ENCODE measurements around the gene OSBPL8.

OSBPL8 gene

DNA sequence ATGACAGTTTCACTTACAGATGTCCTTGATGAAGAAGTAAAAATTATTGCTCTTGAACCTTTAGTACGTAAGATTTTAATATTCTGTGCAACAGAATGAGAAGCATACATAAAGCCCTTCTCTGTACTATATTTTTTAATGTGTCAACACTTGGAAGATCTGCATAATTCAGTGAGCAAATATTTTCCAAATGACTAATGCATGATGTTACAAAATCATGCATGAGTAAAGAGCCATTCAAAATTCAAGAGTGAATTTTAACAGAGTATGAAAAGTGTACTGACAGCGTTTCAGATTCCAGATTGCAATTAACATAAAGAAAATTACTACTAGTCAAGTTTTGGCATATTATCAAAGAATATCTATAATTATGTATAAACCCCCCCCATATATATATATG is 110.0 kb downstream of the OSBPL8 start:
- H3K79me2 ChIP-seq (ENCODE audit: insufficient read depth, low read length): no peaks in the 10 kb centered on the region
- no peaks in the 10 kb centered on the region for H4K20me1 ChIP-seq (ENCODE audit: insufficient read depth, low read length)
- H3K4me2 ChIP-seq (ENCODE audit: low read length): no peak overlapping the region
- H3K9ac ChIP-seq (ENCODE audit: low read length): no peak overlapping the region
- no peaks in the 10 kb centered on the region for H3K9me2 ChIP-seq (ENCODE audit: low read depth, low read length)
- H3K4me1 ChIP-seq (ENCODE audit: insufficient read depth, low read length, severe bottlenecking): no peaks in the 10 kb centered on the region
- H3K4me3 ChIP-seq (ENCODE audit: low read depth, low read length, poor library complexity, severe bottlenecking): no peak overlapping the region
- H3K27ac ChIP-seq (ENCODE audit: low read depth, low read length, poor library complexity, severe bottlenecking): no peak overlapping the region
- TF ChIP-seq EZH2 (IDR thresholded peaks at IDR 0.05; ENCODE audit: borderline replicate concordance, low read length): no peak
- TF ChIP-seq, protein P1, sequence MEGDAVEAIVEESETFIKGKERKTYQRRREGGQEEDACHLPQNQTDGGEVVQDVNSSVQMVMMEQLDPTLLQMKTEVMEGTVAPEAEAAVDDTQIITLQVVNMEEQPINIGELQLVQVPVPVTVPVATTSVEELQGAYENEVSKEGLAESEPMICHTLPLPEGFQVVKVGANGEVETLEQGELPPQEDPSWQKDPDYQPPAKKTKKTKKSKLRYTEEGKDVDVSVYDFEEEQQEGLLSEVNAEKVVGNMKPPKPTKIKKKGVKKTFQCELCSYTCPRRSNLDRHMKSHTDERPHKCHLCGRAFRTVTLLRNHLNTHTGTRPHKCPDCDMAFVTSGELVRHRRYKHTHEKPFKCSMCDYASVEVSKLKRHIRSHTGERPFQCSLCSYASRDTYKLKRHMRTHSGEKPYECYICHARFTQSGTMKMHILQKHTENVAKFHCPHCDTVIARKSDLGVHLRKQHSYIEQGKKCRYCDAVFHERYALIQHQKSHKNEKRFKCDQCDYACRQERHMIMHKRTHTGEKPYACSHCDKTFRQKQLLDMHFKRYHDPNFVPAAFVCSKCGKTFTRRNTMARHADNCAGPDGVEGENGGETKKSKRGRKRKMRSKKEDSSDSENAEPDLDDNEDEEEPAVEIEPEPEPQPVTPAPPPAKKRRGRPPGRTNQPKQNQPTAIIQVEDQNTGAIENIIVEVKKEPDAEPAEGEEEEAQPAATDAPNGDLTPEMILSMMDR (IDR thresholded peaks at IDR 0.05; ENCODE audit: low read length): no peak
- H3K36me3 ChIP-seq (ENCODE audit: insufficient read depth, low read length): peaks cover 15% of the 10 kb centered on the region; the same call in 1 of the 2 replicates
- no peaks in the 10 kb centered on the region for H3K27me3 ChIP-seq (ENCODE audit: insufficient read depth, low read length)
- H2AFZ ChIP-seq (ENCODE audit: low read length): no peak overlapping the region
- no peaks in the 10 kb centered on the region for H3F3A ChIP-seq (ENCODE audit: insufficient read depth, low read length)
- H3K9me3 ChIP-seq (ENCODE audit: low read length): no peaks in the 10 kb centered on the region

- Histone ChIP-seq H3K4me2 (ENCODE audit: low read length) (no peak overlapping the region), H2AFZ (ENCODE audit: low read length) (no peak overlapping the region), H3K4me1 (ENCODE audit: insufficient read depth, low read length, severe bottlenecking) (no peaks in the 10 kb centered on the region), H3K79me2 (ENCODE audit: insufficient read depth, low read length) (no peaks in the 10 kb centered on the region), H4K20me1 (ENCODE audit: insufficient read depth, low read length) (no peaks in the 10 kb centered on the region), H3K27ac (ENCODE audit: low read depth, low read length, poor library complexity, severe bottlenecking) (no peak overlapping the region), H3F3A (ENCODE audit: insufficient read depth, low read length) (no peaks in the 10 kb centered on the region), H3K9ac (ENCODE audit: low read length) (no peak overlapping the region), H3K4me3 (ENCODE audit: low read depth, low read length, poor library complexity, severe bottlenecking) (no peak overlapping the region), H3K36me3 (ENCODE audit: insufficient read depth, low read length) (peaks cover 15% of the 10 kb centered on the region; the same call in 1 of the 2 replicates), H3K9me2 (ENCODE audit: low read depth, low read length) (no peaks in the 10 kb centered on the region), H3K27me3 (ENCODE audit: insufficient read depth, low read length) (no peaks in the 10 kb centered on the region), H3K9me3 (ENCODE audit: low read length) (no peaks in the 10 kb centered on the region)
- TF ChIP-seq, protein P1 (IDR thresholded peaks at IDR 0.05; ENCODE audit: low read length): no peak
- TF ChIP-seq EZH2 (IDR thresholded peaks at IDR 0.05; ENCODE audit: borderline replicate concordance, low read length): no peak
Measured at GRCh38 chr12:76449016-76449415, 110.6 kb downstream of the OSBPL8 start.

DNA sequence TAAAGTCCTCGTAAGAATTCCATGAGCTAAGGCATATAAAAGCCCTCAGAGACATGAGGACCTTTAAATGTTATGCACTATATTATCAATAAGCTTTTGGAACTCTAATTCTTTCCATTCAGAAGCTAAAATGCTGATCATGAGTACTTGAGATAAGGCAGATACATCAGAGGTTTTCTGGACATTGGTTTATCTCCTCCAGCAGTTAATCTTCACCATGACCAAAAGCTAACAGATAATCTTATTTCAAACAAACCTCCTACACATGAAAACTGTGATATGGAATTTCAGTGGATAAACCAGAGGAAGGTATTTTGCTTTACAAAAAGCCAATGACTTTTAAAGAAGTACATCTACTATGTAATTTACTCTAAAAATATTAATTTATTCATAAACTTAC is 113.5 kb downstream of the OSBPL8 start:
- H4K20me1 ChIP-seq (ENCODE audit: insufficient read depth, low read length): no peaks in the 10 kb centered on the region
- no peak for TF ChIP-seq EZH2 (IDR thresholded peaks at IDR 0.05; ENCODE audit: borderline replicate concordance, low read length)
- H3K9me3 ChIP-seq (ENCODE audit: low read length): no peaks in the 10 kb centered on the region
- H3K4me2 ChIP-seq (ENCODE audit: low read length): no peak overlapping the region
- H3K79me2 ChIP-seq (ENCODE audit: insufficient read depth, low read length): no peaks in the 10 kb centered on the region
- peaks cover 3% of the 10 kb centered on the region for H3K4me1 ChIP-seq (ENCODE audit: insufficient read depth, low read length, severe bottlenecking)
- no peaks in the 10 kb centered on the region for H3F3A ChIP-seq (ENCODE audit: insufficient read depth, low read length)
- no peak overlapping the region for H3K27ac ChIP-seq (ENCODE audit: low read depth, low read length, poor library complexity, severe bottlenecking)
- peaks cover 15% of the 10 kb centered on the region; the same call in 1 of the 2 replicates for H3K36me3 ChIP-seq (ENCODE audit: insufficient read depth, low read length)
- no peaks in the 10 kb centered on the region for H3K27me3 ChIP-seq (ENCODE audit: insufficient read depth, low read length)
- no peak overlapping the region for H2AFZ ChIP-seq (ENCODE audit: low read length)
- no peaks in the 10 kb centered on the region for H3K9me2 ChIP-seq (ENCODE audit: low read depth, low read length)
- no peak overlapping the region for H3K4me3 ChIP-seq (ENCODE audit: low read depth, low read length, poor library complexity, severe bottlenecking)
- H3K9ac ChIP-seq (ENCODE audit: low read length): no peak overlapping the region

GRCh38 chr12:76445462-76445861 is 114.1 kb downstream of the OSBPL8 start:
- H4K20me1 ChIP-seq (ENCODE audit: insufficient read depth, low read length): no peaks in the 10 kb centered on the region
- H2AFZ ChIP-seq (ENCODE audit: low read length): no peak overlapping the region
- no peaks in the 10 kb centered on the region for H3K9me2 ChIP-seq (ENCODE audit: low read depth, low read length)
- TF ChIP-seq EZH2 (IDR thresholded peaks at IDR 0.05; ENCODE audit: borderline replicate concordance, low read length): no peak
- TF ChIP-seq, protein P1 (IDR thresholded peaks at IDR 0.05; ENCODE audit: low read length): no peak
- H3K9ac ChIP-seq (ENCODE audit: low read length): no peak overlapping the region
- peaks cover 11% of the 10 kb centered on the region; the same call in 1 of the 2 replicates for H3K36me3 ChIP-seq (ENCODE audit: insufficient read depth, low read length)
- no peak overlapping the region for H3K4me2 ChIP-seq (ENCODE audit: low read length)
- peaks cover 7% of the 10 kb centered on the region for H3K4me1 ChIP-seq (ENCODE audit: insufficient read depth, low read length, severe bottlenecking)
- H3K4me3 ChIP-seq (ENCODE audit: low read depth, low read length, poor library complexity, severe bottlenecking): no peak overlapping the region
- no peak overlapping the region for H3K27ac ChIP-seq (ENCODE audit: low read depth, low read length, poor library complexity, severe bottlenecking)
- H3K27me3 ChIP-seq (ENCODE audit: insufficient read depth, low read length): no peaks in the 10 kb centered on the region
- no peaks in the 10 kb centered on the region for H3F3A ChIP-seq (ENCODE audit: insufficient read depth, low read length)
- no peaks in the 10 kb centered on the region for H3K79me2 ChIP-seq (ENCODE audit: insufficient read depth, low read length)
- no peaks in the 10 kb centered on the region for H3K9me3 ChIP-seq (ENCODE audit: low read length)
